Esophagus muscularis mucosa (tissue), 4 donors: ENCODE results near the gene VRK1.

ENCODE experiments used
- CTCF ChIP-seq, 3 experiments: fragments of 200-600 bp in 2 of 3; fragments of 450-650 bp in 1 of 3; sonication (generic) in 2 of 3; IDR thresholded peaks; one replicate each; pipeline ENCODE4 v1.5.1; 2017 to 2019; ENCODE audit warnings: antibody characterized with exemption in 3 of 3, mild to moderate bottlenecking in 2 of 3, moderate library complexity in 1 of 3
- EP300 ChIP-seq: sonication (generic); formaldehyde crosslinking; IDR thresholded peaks from one replicate; pipeline ENCODE4 v1.6.1; 2017; ENCODE audit warnings: antibody characterized with exemption
- POLR2A ChIP-seq: fragments of 450-650 bp; IDR thresholded peaks from one replicate; pipeline ENCODE4 v1.6.1; 2017; ENCODE audit warnings: antibody characterized with exemption, moderate library complexity, mild to moderate bottlenecking, low read depth
- POLR2AphosphoS5 ChIP-seq, 2 donors: sonication (generic); formaldehyde crosslinking; IDR thresholded peaks; one replicate each; pipeline ENCODE4 v1.6.1; 2017; ENCODE audit warnings: antibody characterized with exemption in 2 of 2

- TF ChIP-seq CTCF (IDR thresholded peaks at IDR 0.05) (no peak), POLR2A (no peak), EP300 (no peak), POLR2AphosphoS5 (IDR thresholded peaks at IDR 0.05) (no peak)
Observed at GRCh38 chr14:96821501-96821900, 24.3 kb downstream of the VRK1 start.
